ENCODE data around the gene TAL2. TPM values are rescaled to one million over a fixed set of nuclear protein-coding genes. Genes with fewer than 3 reads are reported as not detected.

The TAL2 gene
- total RNA-seq, 4 donors from 2014 or later = not detected

DNA sequence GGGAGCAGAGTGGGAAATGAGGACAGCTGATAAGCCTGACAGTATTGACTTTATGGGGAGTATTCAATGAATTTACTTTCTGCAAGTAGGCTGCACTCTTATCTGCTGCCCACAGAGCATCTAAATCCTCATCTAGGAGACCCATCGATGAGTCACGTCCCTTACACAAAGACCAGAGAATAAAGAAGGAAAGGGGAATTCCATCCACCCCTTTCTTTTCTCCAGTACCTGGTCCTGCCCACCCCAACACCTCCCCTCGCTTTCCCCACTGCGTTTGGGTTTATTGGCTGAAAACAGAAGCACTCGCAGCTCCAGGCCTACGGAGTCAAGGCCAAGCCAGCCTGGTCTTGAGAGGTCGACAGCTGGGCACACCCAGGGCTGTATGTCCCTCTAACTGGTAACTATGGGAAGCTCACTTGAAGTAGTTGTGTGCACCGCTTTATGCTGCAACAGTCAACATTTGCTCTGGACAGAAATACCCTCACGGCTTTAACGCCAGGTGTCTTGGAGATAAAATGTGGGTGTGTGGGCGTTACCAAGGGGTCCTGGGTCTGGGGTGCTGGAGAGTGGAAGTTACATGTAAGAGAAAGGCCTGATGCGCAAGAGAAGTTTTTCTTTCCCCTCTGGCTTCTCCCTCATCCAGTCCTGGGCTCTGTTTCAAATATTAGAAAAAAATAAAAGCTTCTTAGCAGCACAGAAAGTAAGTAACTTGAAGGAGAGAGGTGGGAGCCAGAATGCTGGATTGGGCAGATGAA lies 14.5 kb upstream of the TAL2 start:
- no peak overlapping the region for H3K4me3 ChIP-seq
- H3K36me3 ChIP-seq = no peaks in the 10 kb centered on the region
- no peak overlapping the region for H3K27ac ChIP-seq
- H3K27me3 ChIP-seq = no peaks in the 10 kb centered on the region
- no peaks in the 10 kb centered on the region for H3K9me3 ChIP-seq
- H3K4me1 ChIP-seq = no peaks in the 10 kb centered on the region
- TF ChIP-seq POLR2A (IDR thresholded peaks at IDR 0.05) (no peak), CTCF (IDR thresholded peaks at IDR 0.05) (no peak)
- DNase-seq = no peak

DNA sequence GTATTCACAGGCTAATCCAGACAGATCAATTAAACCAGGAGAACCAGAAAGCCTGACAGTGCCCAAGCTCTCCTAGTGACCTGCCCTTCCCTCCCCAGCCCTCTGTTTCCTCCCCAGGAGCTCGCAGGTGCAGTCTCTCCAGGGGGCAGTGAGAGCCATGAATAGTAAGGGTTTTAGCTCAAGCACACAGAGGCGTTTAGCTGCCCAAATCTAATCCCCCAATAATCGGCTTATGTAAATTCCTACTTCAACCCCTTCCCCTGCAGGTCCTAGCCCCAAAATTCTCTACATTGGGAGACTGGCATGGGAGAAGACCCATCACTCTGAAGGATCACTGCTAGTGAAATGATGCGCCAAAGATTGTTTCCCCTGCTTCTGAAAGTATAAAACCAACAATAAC lies 10.5 kb upstream of the TAL2 start:
- no peak overlapping the region for H3K27ac ChIP-seq

DNA sequence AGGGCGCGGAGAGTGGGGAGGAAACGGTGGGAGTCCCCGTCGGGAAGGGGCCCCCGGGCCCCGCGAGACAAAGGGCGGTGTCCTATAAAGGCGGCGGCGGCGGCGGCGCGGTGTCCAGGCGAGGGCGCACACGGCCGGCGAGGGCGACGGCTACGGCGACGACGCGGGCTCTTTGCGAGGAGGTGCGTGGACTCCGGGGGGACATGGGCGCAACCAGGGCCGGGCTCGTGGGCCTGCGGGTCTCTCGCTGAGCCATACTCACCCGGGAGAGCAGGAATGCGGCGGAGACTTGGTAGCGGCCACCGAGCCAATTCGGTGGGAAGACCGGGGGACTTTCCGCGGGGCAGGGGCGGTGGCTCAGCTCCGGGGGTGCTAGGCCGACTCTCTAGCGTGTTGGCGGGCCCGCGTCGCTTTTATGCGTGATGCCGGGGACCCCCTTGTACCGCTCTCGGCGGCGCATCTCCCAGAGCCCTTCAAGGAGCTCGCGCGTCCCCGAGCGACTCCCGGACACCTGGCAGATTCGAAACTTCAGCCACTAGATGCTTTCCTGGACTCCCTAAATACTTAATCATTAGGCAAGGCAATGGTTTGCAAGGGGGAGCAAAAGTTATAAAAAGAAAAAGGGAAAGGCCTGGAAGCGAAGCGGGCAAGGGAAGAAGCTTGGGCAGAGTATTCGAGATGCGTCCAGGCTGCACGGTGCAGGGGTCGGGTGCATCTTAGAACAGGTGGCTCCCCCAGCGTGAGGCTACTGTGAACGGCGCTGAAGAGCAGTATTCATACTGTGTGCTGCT lies 5.9 kb upstream of the TAL2 start:
- H3K27ac ChIP-seq = no peak overlapping the region
- DNase-seq = peak in 2 of 3 donors; percentile 52 to 56
- TF ChIP-seq POLR2A (IDR thresholded peaks at IDR 0.05) (no peak), CTCF (IDR thresholded peaks at IDR 0.05) (peak in 4 of 6 experiments; percentile 22 to 46 (median 37))
- H3K36me3 ChIP-seq = no peaks in the 10 kb centered on the region
- H3K9me3 ChIP-seq = no peaks in the 10 kb centered on the region
- H3K27me3 ChIP-seq = peaks cover 0 to 8% of the 10 kb centered on the region in 2 donors
- H3K4me1 ChIP-seq = peaks cover 0 to 9% (median 0%) of the 10 kb centered on the region in 4 donors
- H3K4me3 ChIP-seq = peak overlapping the region; percentile 23 to 63 (median 49)

More for the DNA sequence above, 10.5 kb upstream of the TAL2 start:
- Histone ChIP-seq H3K27me3 (peaks cover 0 to 6% of the 10 kb centered on the region in 2 donors), H3K4me1 (peaks cover 0 to 9% (median 0%) of the 10 kb centered on the region in 4 donors), H3K9me3 (no peaks in the 10 kb centered on the region), H3K4me3 (no peak overlapping the region), H3K36me3 (no peaks in the 10 kb centered on the region)
- TF ChIP-seq POLR2A (IDR thresholded peaks at IDR 0.05) (no peak), CTCF (IDR thresholded peaks at IDR 0.05) (no peak)
- DNase-seq = no peak

GRCh38 chr9:105658351-105658750 lies 3.9 kb upstream of the TAL2 start:
- Histone ChIP-seq H3K27me3 (peaks cover 0 to 8% of the 10 kb centered on the region in 2 donors), H3K36me3 (no peaks in the 10 kb centered on the region), H3K4me3 (no peak overlapping the region), H3K27ac (no peak overlapping the region), H3K4me1 (peaks cover 0 to 9% (median 2%) of the 10 kb centered on the region in 4 donors), H3K9me3 (no peaks in the 10 kb centered on the region)
- no peak for DNase-seq
- no peak for TF ChIP-seq CTCF (IDR thresholded peaks at IDR 0.05)
- no peak for TF ChIP-seq POLR2A (IDR thresholded peaks at IDR 0.05)

DNA sequence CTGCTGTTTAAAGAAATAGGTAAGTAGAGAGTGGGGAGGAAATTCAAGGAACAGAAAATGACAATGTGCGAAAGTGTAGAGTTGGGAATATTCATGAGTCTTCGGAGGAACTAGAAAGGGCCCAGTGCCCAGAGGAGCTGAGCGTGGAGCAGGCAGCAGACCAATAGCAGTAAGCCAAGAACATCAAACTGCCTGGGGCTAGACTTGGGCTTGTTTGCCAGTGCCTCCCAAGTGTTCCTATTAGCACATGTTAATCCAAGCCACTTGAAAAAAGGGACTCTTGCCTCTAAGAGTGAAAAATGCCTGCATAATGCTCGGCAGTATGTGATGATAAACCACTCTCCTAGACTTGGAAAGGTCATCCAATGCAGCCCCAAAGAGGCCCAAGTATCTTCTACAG lies 1.2 kb upstream of the TAL2 start:
- Histone ChIP-seq H3K4me1 (peaks cover 0 to 7% (median 2%) of the 10 kb centered on the region in 4 donors), H3K4me3 (no peak overlapping the region), H3K27ac (no peak overlapping the region), H3K27me3 (peaks cover 0 to 8% of the 10 kb centered on the region in 2 donors), H3K9me3 (no peaks in the 10 kb centered on the region), H3K36me3 (no peaks in the 10 kb centered on the region)
- DNase-seq = no peak
- TF ChIP-seq POLR2A (IDR thresholded peaks at IDR 0.05) (no peak), CTCF (IDR thresholded peaks at IDR 0.05) (no peak)
